IPS-20b (cell line): ENCODE results near the gene DOK6.
"Not testable (repeated sequence)": the region's sequence is repeated elsewhere in the genome, so short reads cannot be mapped to it uniquely, and the experiment has no call there.

ENCODE experiments used
- H3K27ac ChIP-seq: one replicate; pipeline ENCODE4 v1.5.1; 2013; ENCODE audit warnings: low read length
- H3K27me3 ChIP-seq: 2 replicates; pipeline ENCODE4 v1.6.1; 2013; ENCODE audit warnings: mild to moderate bottlenecking, low read length, inconsistent platforms; ENCODE audit not compliant: insufficient read depth
- H3K36me3 ChIP-seq: 2 replicates; pipeline ENCODE4 v1.6.1; 2013; ENCODE audit warnings: low read depth, mild to moderate bottlenecking, inconsistent platforms, low read length, moderate library complexity; ENCODE audit not compliant: insufficient read depth
- H3K4me1 ChIP-seq: 2 replicates; pipeline ENCODE4 v1.6.1; 2013; ENCODE audit warnings: mild to moderate bottlenecking, control low read depth, inconsistent platforms, low read length, moderate library complexity; ENCODE audit not compliant: insufficient read depth
- H3K4me3 ChIP-seq: 2 replicates; pipeline ENCODE4 v1.5.1; 2013; ENCODE audit warnings: mild to moderate bottlenecking, low read length, inconsistent platforms
- H3K9ac ChIP-seq: 2 replicates; pipeline ENCODE4 v1.6.1; 2013; ENCODE audit warnings: low read depth, mild to moderate bottlenecking, inconsistent platforms, low read length, moderate library complexity
- H3K9me3 ChIP-seq: 2 replicates; pipeline ENCODE4 v1.6.1; 2013; ENCODE audit warnings: mild to moderate bottlenecking, low read depth, low read length, inconsistent platforms; ENCODE audit not compliant: insufficient read depth

Gene DOK6

GRCh38 chr18:69659142-69659651 lies 258.5 kb downstream of the DOK6 start:
- H3K4me1 ChIP-seq: no peaks in the 10 kb centered on the region
- H3K27me3 ChIP-seq: no peaks in the 10 kb centered on the region
- no peak overlapping the region for H3K9ac ChIP-seq
- H3K4me3 ChIP-seq: no peak overlapping the region
- no peaks in the 10 kb centered on the region for H3K36me3 ChIP-seq
- no peaks in the 10 kb centered on the region for H3K9me3 ChIP-seq
- no peak overlapping the region for H3K27ac ChIP-seq

GRCh38 chr18:69662090-69662489 lies 261.4 kb downstream of the DOK6 start:
- not testable (repeated sequence) for H3K27ac ChIP-seq, H3K9me3 ChIP-seq, H3K4me1 ChIP-seq, H3K4me3 ChIP-seq, H3K36me3 ChIP-seq, H3K27me3 ChIP-seq, H3K9ac ChIP-seq

GRCh38 chr18:69664399-69664798 lies 263.7 kb downstream of the DOK6 start:
- Histone ChIP-seq H3K27me3 (no peaks in the 10 kb centered on the region), H3K36me3 (no peaks in the 10 kb centered on the region), H3K4me3 (no peak overlapping the region), H3K27ac (no peak overlapping the region), H3K9me3 (no peaks in the 10 kb centered on the region), H3K9ac (no peak overlapping the region), H3K4me1 (peaks cover 4% of the 10 kb centered on the region; the same call in 1 of the 2 replicates)

GRCh38 chr18:69674292-69674877 lies 273.7 kb downstream of the DOK6 start:
- H3K9ac ChIP-seq: no peak overlapping the region

GRCh38 chr18:69674966-69675365 lies 274.3 kb downstream of the DOK6 start:
- Histone ChIP-seq H3K9ac (no peak overlapping the region), H3K27ac (no peak overlapping the region), H3K4me1 (peaks cover 5% of the 10 kb centered on the region; the same call in 1 of the 2 replicates), H3K36me3 (no peaks in the 10 kb centered on the region), H3K27me3 (no peaks in the 10 kb centered on the region), H3K9me3 (no peaks in the 10 kb centered on the region), H3K4me3 (no peak overlapping the region)

More at GRCh38 chr18:69674292-69674877, 273.7 kb downstream of the DOK6 start:
- Histone ChIP-seq H3K4me3 (no peak overlapping the region), H3K27me3 (no peaks in the 10 kb centered on the region), H3K36me3 (no peaks in the 10 kb centered on the region), H3K27ac (no peak overlapping the region), H3K4me1 (peaks cover 5% of the 10 kb centered on the region; the same call in 1 of the 2 replicates), H3K9me3 (no peaks in the 10 kb centered on the region)

GRCh38 chr18:69677595-69677994 lies 276.9 kb downstream of the DOK6 start:
- H3K9ac ChIP-seq: no peak overlapping the region
- H3K9me3 ChIP-seq: no peaks in the 10 kb centered on the region
- H3K4me3 ChIP-seq: no peak overlapping the region
- peaks cover 14% of the 10 kb centered on the region; the same call in 1 of the 2 replicates for H3K4me1 ChIP-seq
- H3K27ac ChIP-seq: no peak overlapping the region
- H3K36me3 ChIP-seq: no peaks in the 10 kb centered on the region
- H3K27me3 ChIP-seq: no peaks in the 10 kb centered on the region

DNA sequence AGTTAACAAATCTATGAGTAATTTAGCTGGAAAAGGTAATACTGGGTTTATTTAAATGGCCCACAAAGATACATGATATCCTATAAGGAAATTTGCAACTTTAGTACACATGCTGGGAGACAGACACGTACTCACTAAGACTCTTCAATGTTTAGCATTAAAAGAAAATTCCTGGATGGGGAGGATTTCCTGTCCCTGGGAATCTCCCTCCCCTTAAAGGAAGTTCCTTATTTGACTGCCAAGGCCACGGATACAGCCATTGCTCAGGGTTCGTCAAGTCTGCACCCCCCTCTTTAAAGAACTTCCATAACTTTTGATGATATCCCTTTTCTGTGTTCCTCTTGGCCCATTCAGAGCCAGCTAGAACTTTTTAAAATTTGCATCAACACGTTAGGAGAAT lies 279.4 kb downstream of the DOK6 start:
- Histone ChIP-seq H3K36me3 (no peaks in the 10 kb centered on the region), H3K9me3 (no peaks in the 10 kb centered on the region), H3K9ac (no peak overlapping the region)

DNA sequence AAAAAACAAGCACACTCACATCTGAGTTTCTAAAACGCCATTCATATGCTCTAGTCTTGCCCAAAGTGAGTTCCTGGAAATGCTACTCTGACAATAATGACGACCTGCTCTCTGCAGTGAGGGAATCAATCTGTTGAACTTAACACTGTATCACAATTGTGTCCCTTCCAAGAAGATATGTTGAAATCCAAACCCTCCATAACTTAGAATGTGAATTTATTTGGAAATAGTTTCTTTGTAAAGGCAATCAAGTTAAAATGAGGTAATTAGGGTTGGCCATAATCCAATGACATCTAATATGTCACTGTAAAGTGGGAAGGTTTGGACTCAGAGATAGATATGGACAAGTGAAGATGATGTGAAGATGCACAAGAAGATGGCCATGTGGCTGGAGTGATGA lies 282.5 kb downstream of the DOK6 start:
- H3K4me3 ChIP-seq: no peak overlapping the region
- no peak overlapping the region for H3K27ac ChIP-seq
- H3K4me1 ChIP-seq: 0 out of 2 replicates have a peak, but pooled peaks cover 9% of the 10 kb centered on the region
- no peak overlapping the region for H3K9ac ChIP-seq
- no peaks in the 10 kb centered on the region for H3K36me3 ChIP-seq
- H3K9me3 ChIP-seq: no peaks in the 10 kb centered on the region
- no peaks in the 10 kb centered on the region for H3K27me3 ChIP-seq

More for the DNA sequence above, 279.4 kb downstream of the DOK6 start:
- Histone ChIP-seq H3K4me3 (no peak overlapping the region), H3K4me1 (peaks cover 10% of the 10 kb centered on the region; the same call in 1 of the 2 replicates), H3K27me3 (no peaks in the 10 kb centered on the region), H3K27ac (no peak overlapping the region)

GRCh38 chr18:69684789-69685188 lies 284.1 kb downstream of the DOK6 start:
- Histone ChIP-seq H3K27ac (no peak overlapping the region), H3K4me3 (no peak overlapping the region), H3K27me3 (no peaks in the 10 kb centered on the region), H3K4me1 (0 out of 2 replicates have a peak, but pooled peaks cover 9% of the 10 kb centered on the region), H3K9ac (no peak overlapping the region), H3K36me3 (no peaks in the 10 kb centered on the region), H3K9me3 (no peaks in the 10 kb centered on the region)

DNA sequence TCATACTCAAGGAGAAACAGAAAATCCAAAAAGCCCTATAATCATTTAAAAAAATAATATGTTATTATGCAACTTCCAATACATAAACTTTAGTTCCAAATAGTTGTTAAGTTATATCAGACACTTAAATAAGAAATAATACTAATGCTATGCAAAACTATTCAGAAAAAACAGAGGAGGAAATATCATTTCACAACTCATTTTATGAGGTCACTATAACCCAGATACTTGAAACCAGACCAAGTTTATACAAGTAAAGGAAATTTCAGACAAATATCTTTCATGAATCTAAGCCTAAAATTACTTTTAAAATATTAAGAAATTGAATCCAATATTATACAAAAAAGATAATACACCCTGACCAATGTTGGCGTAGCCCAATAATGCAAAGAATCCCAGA lies 286.2 kb downstream of the DOK6 start:
- Histone ChIP-seq H3K9me3 (no peaks in the 10 kb centered on the region), H3K4me3 (no peak overlapping the region), H3K27ac (no peak overlapping the region), H3K27me3 (no peaks in the 10 kb centered on the region), H3K9ac (no peak overlapping the region), H3K36me3 (no peaks in the 10 kb centered on the region), H3K4me1 (0 out of 2 replicates have a peak, but pooled peaks cover 6% of the 10 kb centered on the region)

- Histone ChIP-seq H3K4me1 (no peaks in the 10 kb centered on the region), H3K4me3 (no peak overlapping the region), H3K27me3 (no peaks in the 10 kb centered on the region), H3K27ac (no peak overlapping the region), H3K9ac (no peak overlapping the region), H3K9me3 (no peaks in the 10 kb centered on the region), H3K36me3 (no peaks in the 10 kb centered on the region)
Observed at GRCh38 chr18:69689121-69689759, 288.6 kb downstream of the DOK6 start.
